MM.1S (cell line): ENCODE results near the gene HSPA6.
A peak's percentile ranks its signal among the peaks of the same experiment; 100 is the strongest.
"Not testable (repeated sequence)": the region's sequence is repeated elsewhere in the genome, so short reads cannot be mapped to it uniquely, and the experiment has no call there.

Source experiments
- DNase-seq: peaks from one replicate; pipeline ENCODE4 v3.0.0-alpha.2; 2015
- H2AFZ ChIP-seq: fragments of 300-600 bp; sonication (generic); 2 replicates; pipeline ENCODE4 v1.6.0; 2016; ENCODE audit warnings: antibody characterized with exemption, low read length
- H3F3A ChIP-seq: fragments of 300-600 bp; sonication (generic); 2 replicates; pipeline ENCODE4 v1.6.1; 2016; ENCODE audit warnings: mild to moderate bottlenecking, antibody characterized with exemption, low read length, moderate library complexity, mixed read lengths; ENCODE audit not compliant: insufficient read depth
- H3K27ac ChIP-seq: fragments of 300-600 bp; sonication (generic); 2 replicates; pipeline ENCODE4 v1.5.1; 2016; ENCODE audit warnings: mild to moderate bottlenecking, low read length
- H3K27me3 ChIP-seq: fragments of 300-600 bp; sonication (generic); replicated peaks from 2 replicates; pipeline ENCODE4 v1.6.0; 2016; ENCODE audit warnings: low read length; ENCODE audit not compliant: insufficient read depth
- H3K36me3 ChIP-seq: fragments of 300-600 bp; sonication (generic); replicated peaks from 2 replicates; pipeline ENCODE4 v1.6.1; 2016; ENCODE audit warnings: mild to moderate bottlenecking, low read length, mixed read lengths; ENCODE audit not compliant: insufficient read depth
- H3K4me1 ChIP-seq: fragments of 300-600 bp; sonication (generic); 2 replicates; pipeline ENCODE4 v1.6.1; 2016; ENCODE audit warnings: low read length, mixed read lengths
- H3K4me2 ChIP-seq: fragments of 300-600 bp; sonication (generic); 2 replicates; pipeline ENCODE4 v1.6.0; 2016; ENCODE audit warnings: low read depth, low read length
- H3K4me3 ChIP-seq: fragments of 300-600 bp; sonication (generic); 2 replicates; pipeline ENCODE4 v1.5.1; 2016; ENCODE audit warnings: low read length, mixed read lengths
- H3K79me2 ChIP-seq: fragments of 300-600 bp; sonication (generic); 2 replicates; pipeline ENCODE4 v1.6.1; 2016; ENCODE audit warnings: mixed run types, low read length, mixed read lengths
- H3K9ac ChIP-seq: fragments of 300-600 bp; sonication (generic); 2 replicates; pipeline ENCODE4 v1.6.1; 2016; ENCODE audit warnings: low read length, mixed read lengths
- H3K9me2 ChIP-seq: fragments of 300-600 bp; sonication (generic); replicated peaks from 2 replicates; pipeline ENCODE4 v1.6.1; 2016; ENCODE audit warnings: mild to moderate bottlenecking, low read length, mixed read lengths; ENCODE audit not compliant: insufficient read depth
- H3K9me3 ChIP-seq: fragments of 300-600 bp; sonication (generic); replicated peaks from 2 replicates; pipeline ENCODE4 v1.6.1; 2016; ENCODE audit warnings: mild to moderate bottlenecking, low read length, mixed read lengths; ENCODE audit not compliant: insufficient read depth
- H4K20me1 ChIP-seq: fragments of 300-600 bp; sonication (generic); 2 replicates; pipeline ENCODE4 v1.6.1; 2016; ENCODE audit warnings: mild to moderate bottlenecking, low read length, moderate library complexity, mixed read lengths; ENCODE audit not compliant: insufficient read depth

The HSPA6 gene

DNA sequence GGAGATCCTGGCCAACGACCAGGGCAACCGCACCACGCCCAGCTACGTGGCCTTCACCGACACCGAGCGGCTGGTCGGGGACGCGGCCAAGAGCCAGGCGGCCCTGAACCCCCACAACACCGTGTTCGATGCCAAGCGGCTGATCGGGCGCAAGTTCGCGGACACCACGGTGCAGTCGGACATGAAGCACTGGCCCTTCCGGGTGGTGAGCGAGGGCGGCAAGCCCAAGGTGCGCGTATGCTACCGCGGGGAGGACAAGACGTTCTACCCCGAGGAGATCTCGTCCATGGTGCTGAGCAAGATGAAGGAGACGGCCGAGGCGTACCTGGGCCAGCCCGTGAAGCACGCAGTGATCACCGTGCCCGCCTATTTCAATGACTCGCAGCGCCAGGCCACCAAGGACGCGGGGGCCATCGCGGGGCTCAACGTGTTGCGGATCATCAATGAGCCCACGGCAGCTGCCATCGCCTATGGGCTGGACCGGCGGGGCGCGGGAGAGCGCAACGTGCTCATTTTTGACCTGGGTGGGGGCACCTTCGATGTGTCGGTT lies 477 bp downstream of the HSPA6 start:
- Histone ChIP-seq H3K4me3 (peak overlapping the region; percentile 55), H2AFZ (peak overlapping the region; percentile 75), H3K4me2 (peak overlapping the region; percentile 70; the same call in 1 of the 2 replicates)
- H3K4me1 ChIP-seq, H3K9me3 ChIP-seq, H3K9me2 ChIP-seq, H4K20me1 ChIP-seq, H3F3A ChIP-seq, H3K79me2 ChIP-seq, H3K27ac ChIP-seq, H3K27me3 ChIP-seq, H3K36me3 ChIP-seq, H3K9ac ChIP-seq, DNase-seq: not testable (repeated sequence)

DNA sequence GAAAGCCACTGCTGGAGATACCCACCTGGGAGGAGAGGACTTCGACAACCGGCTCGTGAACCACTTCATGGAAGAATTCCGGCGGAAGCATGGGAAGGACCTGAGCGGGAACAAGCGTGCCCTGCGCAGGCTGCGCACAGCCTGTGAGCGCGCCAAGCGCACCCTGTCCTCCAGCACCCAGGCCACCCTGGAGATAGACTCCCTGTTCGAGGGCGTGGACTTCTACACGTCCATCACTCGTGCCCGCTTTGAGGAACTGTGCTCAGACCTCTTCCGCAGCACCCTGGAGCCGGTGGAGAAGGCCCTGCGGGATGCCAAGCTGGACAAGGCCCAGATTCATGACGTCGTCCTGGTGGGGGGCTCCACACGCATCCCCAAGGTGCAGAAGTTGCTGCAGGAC lies 981 bp downstream of the HSPA6 start:
- not testable (repeated sequence) for H3K9ac ChIP-seq, H4K20me1 ChIP-seq, H3K36me3 ChIP-seq, H3K79me2 ChIP-seq, H3K9me3 ChIP-seq, H3K27ac ChIP-seq, H2AFZ ChIP-seq, H3K27me3 ChIP-seq, H3K4me1 ChIP-seq, DNase-seq, H3K9me2 ChIP-seq
- Histone ChIP-seq H3K4me3 (peak overlapping the region; percentile 55; the same call in 1 of the 2 replicates), H3F3A (peaks cover 11% of the 10 kb centered on the region), H3K4me2 (peak overlapping the region; percentile 70; the same call in 1 of the 2 replicates)

GRCh38 chr1:161525918-161526317 lies 1.6 kb downstream of the HSPA6 start:
- peaks cover 15% of the 10 kb centered on the region for H3F3A ChIP-seq
- not testable (repeated sequence) for H3K4me3 ChIP-seq, H2AFZ ChIP-seq, H3K9me2 ChIP-seq, H3K4me2 ChIP-seq, H3K79me2 ChIP-seq, H3K4me1 ChIP-seq, H3K9ac ChIP-seq, H4K20me1 ChIP-seq, H3K36me3 ChIP-seq, H3K27ac ChIP-seq, DNase-seq, H3K9me3 ChIP-seq, H3K27me3 ChIP-seq

DNA sequence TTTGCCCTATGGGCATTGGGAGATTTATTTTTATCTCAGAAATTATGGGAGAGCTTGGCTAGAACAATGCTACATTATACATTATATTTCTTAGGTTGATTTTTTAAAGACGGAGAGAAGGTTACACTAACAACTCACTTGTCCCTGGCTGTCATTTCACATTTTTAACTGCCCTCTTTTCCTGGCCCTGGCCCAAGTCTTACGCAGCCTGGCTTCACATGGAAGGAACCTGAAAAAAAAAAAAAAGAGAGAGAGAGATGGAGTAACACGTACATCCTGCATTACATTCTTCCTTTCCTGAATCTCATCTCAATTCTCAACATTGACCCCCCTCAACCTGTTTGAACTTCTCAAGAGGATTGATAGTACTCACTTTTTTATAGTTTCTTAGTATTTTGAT lies 4.2 kb downstream of the HSPA6 start:
- H3K9me2 ChIP-seq, H3K36me3 ChIP-seq: not testable (repeated sequence)

GRCh38 chr1:161529463-161530104 lies 5.2 kb downstream of the HSPA6 start:
- Histone ChIP-seq H3K9ac (peak overlapping the region; percentile 71; the same call in 1 of the 2 replicates), H3K4me3 (peak overlapping the region; percentile 64), H3F3A (peaks cover 21% of the 10 kb centered on the region), H3K4me2 (peak overlapping the region; percentile 58)
- not testable (repeated sequence) for H3K79me2 ChIP-seq, H3K27me3 ChIP-seq, H3K36me3 ChIP-seq, H3K4me1 ChIP-seq, H2AFZ ChIP-seq, H3K27ac ChIP-seq, H3K9me3 ChIP-seq, H3K9me2 ChIP-seq, DNase-seq, H4K20me1 ChIP-seq

More for the DNA sequence above, 4.2 kb downstream of the HSPA6 start:
- not testable (repeated sequence) for H3K79me2 ChIP-seq, H3K4me1 ChIP-seq, H3K9me3 ChIP-seq, H3K4me2 ChIP-seq, H4K20me1 ChIP-seq, H3K27ac ChIP-seq, DNase-seq, H3K4me3 ChIP-seq, H3K9ac ChIP-seq, H3K27me3 ChIP-seq, H2AFZ ChIP-seq
- H3F3A ChIP-seq = peaks cover 27% of the 10 kb centered on the region

GRCh38 chr1:161530158-161530557 lies 5.8 kb downstream of the HSPA6 start:
- H3K9ac ChIP-seq = peak overlapping the region; percentile 71; the same call in 1 of the 2 replicates

GRCh38 chr1:161530671-161531641 lies 6.6 kb downstream of the HSPA6 start:
- H3K36me3 ChIP-seq, H3K9me2 ChIP-seq, H3K4me1 ChIP-seq, H3K9me3 ChIP-seq, H4K20me1 ChIP-seq, H3K79me2 ChIP-seq, H3K27me3 ChIP-seq: not testable (repeated sequence)
- peak overlapping the region; percentile 64 for H3K4me3 ChIP-seq
- peak overlapping the region; percentile 71 for H3K9ac ChIP-seq
- peak; percentile 97 for DNase-seq
- peak overlapping the region; percentile 58 for H3K4me2 ChIP-seq
- peaks cover 21% of the 10 kb centered on the region for H3F3A ChIP-seq
- peak overlapping the region; percentile 82 for H3K27ac ChIP-seq
- peak overlapping the region; percentile 69 for H2AFZ ChIP-seq

More at GRCh38 chr1:161530158-161530557, 5.8 kb downstream of the HSPA6 start:
- not testable (repeated sequence) for H3K9me2 ChIP-seq, H3K27me3 ChIP-seq, H3K36me3 ChIP-seq, H4K20me1 ChIP-seq, H3K9me3 ChIP-seq, H3K79me2 ChIP-seq, H2AFZ ChIP-seq, H3K4me1 ChIP-seq
- H3K4me2 ChIP-seq = peak overlapping the region; percentile 58
- DNase-seq = peak; percentile 76
- peaks cover 21% of the 10 kb centered on the region for H3F3A ChIP-seq
- H3K27ac ChIP-seq = peak overlapping the region; percentile 82; the same call in 1 of the 2 replicates
- H3K4me3 ChIP-seq = peak overlapping the region; percentile 64
